H1 (cell line): Measurements from ENCODE around the gene THBD.

Source experiments
- BCL11A ChIP-seq, 2 experiments: IDR thresholded peaks; one replicate each; pipeline ENCODE4 v1.6.1; 2011; ENCODE audit warnings: low read depth in 2 of 2, low read length in 2 of 2, mild to moderate bottlenecking in 2 of 2
- CHD1 ChIP-seq: IDR thresholded peaks from 2 replicates; pipeline ENCODE4 v1.6.1; 2012; ENCODE audit warnings: low read depth, low read length, improper control_type of control experiment
- EP300 ChIP-seq, 2 experiments: IDR thresholded peaks; 1 replicate in 1 of 2; 2 replicates in 1 of 2; pipeline ENCODE4 v1.6.1; 2011 to 2012; ENCODE audit warnings: low read depth in 2 of 2, low read length in 2 of 2, mild to moderate bottlenecking in 2 of 2, borderline replicate concordance in 1 of 2, inconsistent platforms in 1 of 2, moderate library complexity in 1 of 2
- HDAC2 ChIP-seq, 2 experiments: fragments of 300-600 bp in 1 of 2; sonication (generic) in 1 of 2; IDR thresholded peaks; 2 replicates each; pipeline ENCODE4 v1.6.1; 2011 to 2012; ENCODE audit warnings: low read depth in 2 of 2, low read length in 2 of 2, mild to moderate bottlenecking in 2 of 2, moderate library complexity in 2 of 2, borderline replicate concordance in 1 of 2, inconsistent platforms in 1 of 2
- JUN ChIP-seq: IDR thresholded peaks from 2 replicates; pipeline ENCODE4 v1.6.1; 2011; ENCODE audit warnings: low read depth, mild to moderate bottlenecking, improper control_type of control experiment, low read length
- POLR2AphosphoS5 ChIP-seq: IDR thresholded peaks from 2 replicates; pipeline ENCODE4 v1.6.1; 2011; ENCODE audit warnings: low read depth, low read length
- TBP ChIP-seq: IDR thresholded peaks from 2 replicates; pipeline ENCODE4 v1.6.1; 2011; ENCODE audit warnings: low read depth, low read length, improper control_type of control experiment
- USF2 ChIP-seq: IDR thresholded peaks from 2 replicates; pipeline ENCODE4 v1.6.1; 2011; ENCODE audit warnings: low read length, improper control_type of control experiment
- TF ChIP-seq, protein P1 (sequence below), 3 experiments: IDR thresholded peaks; 1 replicate in 2 of 3; 2 replicates in 1 of 3; pipeline versions ENCODE4 v1.5.1 to v1.6.1; 2011; ENCODE audit warnings: low read length in 3 of 3, mild to moderate bottlenecking in 3 of 3, inconsistent platforms in 2 of 3, low read depth in 1 of 3, moderate library complexity in 1 of 3; ENCODE audit not compliant: insufficient read depth in 1 of 3; ENCODE audit errors: control extremely low read depth in 1 of 3

- no peak for TF ChIP-seq EP300 (IDR thresholded peaks at IDR 0.05; ENCODE audit: borderline replicate concordance in 1 of 2, low read depth in 2 of 2, low read length in 2 of 2)
- TF ChIP-seq HDAC2 (IDR thresholded peaks at IDR 0.05; ENCODE audit: borderline replicate concordance in 1 of 2, low read depth in 2 of 2, low read length in 2 of 2) = no peak
- TF ChIP-seq CHD1 = no peak
- no peak for TF ChIP-seq JUN
- no peak for TF ChIP-seq USF2
- TF ChIP-seq BCL11A (IDR thresholded peaks at IDR 0.05; ENCODE audit: low read depth in 2 of 2, low read length in 2 of 2) = no peak
- TF ChIP-seq, protein P1, sequence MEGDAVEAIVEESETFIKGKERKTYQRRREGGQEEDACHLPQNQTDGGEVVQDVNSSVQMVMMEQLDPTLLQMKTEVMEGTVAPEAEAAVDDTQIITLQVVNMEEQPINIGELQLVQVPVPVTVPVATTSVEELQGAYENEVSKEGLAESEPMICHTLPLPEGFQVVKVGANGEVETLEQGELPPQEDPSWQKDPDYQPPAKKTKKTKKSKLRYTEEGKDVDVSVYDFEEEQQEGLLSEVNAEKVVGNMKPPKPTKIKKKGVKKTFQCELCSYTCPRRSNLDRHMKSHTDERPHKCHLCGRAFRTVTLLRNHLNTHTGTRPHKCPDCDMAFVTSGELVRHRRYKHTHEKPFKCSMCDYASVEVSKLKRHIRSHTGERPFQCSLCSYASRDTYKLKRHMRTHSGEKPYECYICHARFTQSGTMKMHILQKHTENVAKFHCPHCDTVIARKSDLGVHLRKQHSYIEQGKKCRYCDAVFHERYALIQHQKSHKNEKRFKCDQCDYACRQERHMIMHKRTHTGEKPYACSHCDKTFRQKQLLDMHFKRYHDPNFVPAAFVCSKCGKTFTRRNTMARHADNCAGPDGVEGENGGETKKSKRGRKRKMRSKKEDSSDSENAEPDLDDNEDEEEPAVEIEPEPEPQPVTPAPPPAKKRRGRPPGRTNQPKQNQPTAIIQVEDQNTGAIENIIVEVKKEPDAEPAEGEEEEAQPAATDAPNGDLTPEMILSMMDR (IDR thresholded peaks at IDR 0.05; ENCODE audit: control extremely low read depth in 1 of 3, insufficient read depth in 1 of 3, low read depth in 1 of 3, low read length in 3 of 3) = no peak
- no peak for TF ChIP-seq POLR2AphosphoS5
- TF ChIP-seq TBP = no peak
These were observed 44.1 kb upstream of the THBD start for GRCh38 chr20:23093613-23094012.
